Measurements from ENCODE around the gene PLPP6. TPM values are rescaled to one million over a fixed set of nuclear protein-coding genes. Genes with fewer than 3 reads are reported as not detected.

PLPP6 gene
- total RNA-seq, 2 donors from 2014 or later, result 3.8 to 5.9 TPM

DNA sequence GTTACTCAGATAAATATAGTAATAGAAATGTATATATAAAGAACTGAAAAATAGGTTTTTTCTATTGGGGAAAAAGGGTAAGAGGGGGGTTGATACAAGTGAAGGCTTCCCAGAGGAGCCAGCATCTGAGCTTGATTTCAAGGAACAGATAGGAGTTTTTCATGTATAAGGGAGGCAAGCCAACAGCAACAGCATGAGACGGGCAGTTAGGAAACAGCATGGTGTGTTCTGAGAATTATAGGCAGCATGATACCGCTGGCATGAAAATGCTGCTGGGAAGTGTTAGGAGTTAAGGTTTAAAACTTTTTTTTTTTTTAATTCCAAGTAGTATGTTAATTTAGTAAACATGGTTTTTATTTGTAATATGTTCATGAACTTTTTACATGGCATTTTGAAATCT lies 26.9 kb downstream of the PLPP6 start:
- ATAC-seq (no peak), DNase-seq (ENCODE audit: low spot score) (no peak)
- peaks cover 11% of the 10 kb centered on the region for H3K36me3 Mint-ChIP-seq
- no peak overlapping the region for H3K4me3 Mint-ChIP-seq
- no peaks in the 10 kb centered on the region for H3K9me3 Mint-ChIP-seq
- H3K27me3 Mint-ChIP-seq, result no peaks in the 10 kb centered on the region
- peaks cover 15 to 22% of the 10 kb centered on the region in 2 donors for H3K4me1 Mint-ChIP-seq (ENCODE audit: low read depth in 2 of 2)
- H3K27ac Mint-ChIP-seq, result no peak overlapping the region

GRCh38 chr9:4689687-4690104 lies 27.6 kb downstream of the PLPP6 start:
- peak overlapping the region in 1 of 2 donors; percentile 8 for H3K27ac Mint-ChIP-seq
- DNase-seq (ENCODE audit: low spot score) (no peak), ATAC-seq (peak in 1 of 2 donors; percentile 64)
- H3K27me3 Mint-ChIP-seq, result no peaks in the 10 kb centered on the region
- no peak overlapping the region for H3K4me3 Mint-ChIP-seq
- H3K9me3 Mint-ChIP-seq, result no peaks in the 10 kb centered on the region
- peaks cover 9% of the 10 kb centered on the region for H3K36me3 Mint-ChIP-seq
- peaks cover 15 to 18% of the 10 kb centered on the region in 2 donors for H3K4me1 Mint-ChIP-seq (ENCODE audit: low read depth in 2 of 2)

- no peak for DNase-seq (ENCODE audit: low spot score)
- H3K27me3 Mint-ChIP-seq, result no peaks in the 10 kb centered on the region
- peak overlapping the region in 1 of 2 donors; percentile 8 for H3K27ac Mint-ChIP-seq
- H3K4me1 Mint-ChIP-seq (ENCODE audit: low read depth in 2 of 2), result peaks cover 12 to 14% of the 10 kb centered on the region in 2 donors
- no peaks in the 10 kb centered on the region for H3K9me3 Mint-ChIP-seq
- no peak overlapping the region for H3K4me3 Mint-ChIP-seq
- ATAC-seq, result no peak
- H3K36me3 Mint-ChIP-seq, result peaks cover 6% of the 10 kb centered on the region
These were observed 28.1 kb downstream of the PLPP6 start for GRCh38 chr9:4690144-4690543.

DNA sequence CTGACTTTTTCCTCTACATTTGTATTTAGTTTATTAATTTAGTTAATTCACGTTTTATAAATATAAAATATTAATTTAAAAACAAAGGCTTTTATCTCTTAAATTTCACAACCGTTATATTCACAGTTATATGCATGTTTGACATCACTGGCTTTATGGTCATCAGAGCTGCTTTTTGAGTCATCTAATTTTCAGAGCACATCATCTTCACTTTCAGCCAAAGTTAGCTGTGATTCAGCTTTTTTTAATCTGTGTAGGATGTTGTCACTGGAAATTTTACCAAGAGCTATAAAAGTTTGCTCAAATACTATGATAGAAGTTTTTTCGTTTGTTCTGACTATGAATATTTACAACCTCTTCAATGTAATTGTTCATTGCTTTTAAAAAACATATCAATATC lies 29.7 kb downstream of the PLPP6 start:
- ATAC-seq (no peak), DNase-seq (ENCODE audit: low spot score) (no peak)
- H3K4me1 Mint-ChIP-seq (ENCODE audit: low read depth in 2 of 2), result peaks cover 7 to 16% of the 10 kb centered on the region in 2 donors
- H3K27me3 Mint-ChIP-seq, result no peaks in the 10 kb centered on the region
- H3K27ac Mint-ChIP-seq, result no peak overlapping the region
- H3K4me3 Mint-ChIP-seq, result no peak overlapping the region
- no peaks in the 10 kb centered on the region for H3K9me3 Mint-ChIP-seq
- H3K36me3 Mint-ChIP-seq, result peaks cover 2% of the 10 kb centered on the region

DNA sequence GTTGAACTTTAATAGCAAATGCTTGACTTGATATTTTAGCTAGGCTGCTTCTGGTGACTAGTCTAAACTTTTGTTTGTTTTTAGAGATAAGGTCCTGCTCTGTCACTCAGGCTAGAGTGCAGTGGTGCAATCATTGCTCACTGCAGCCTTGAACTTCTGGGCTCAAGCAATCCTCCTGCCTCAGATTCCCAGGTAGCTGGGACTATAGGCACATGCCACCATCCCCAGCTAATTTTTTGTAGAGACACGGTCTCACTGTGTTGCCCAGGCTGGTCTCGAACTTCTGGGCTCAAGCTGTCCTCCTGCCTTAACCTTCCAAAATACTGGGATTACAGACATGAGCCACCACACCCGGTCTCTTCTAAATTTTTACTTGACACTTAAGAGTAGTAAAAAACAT lies 38.0 kb downstream of the PLPP6 start:
- no peaks in the 10 kb centered on the region for H3K27me3 Mint-ChIP-seq
- H3K27ac Mint-ChIP-seq, result no peak overlapping the region
- DNase-seq (ENCODE audit: low spot score) (no peak), ATAC-seq (no peak)
- H3K36me3 Mint-ChIP-seq, result peaks cover 15% of the 10 kb centered on the region
- H3K4me1 Mint-ChIP-seq (ENCODE audit: low read depth in 2 of 2), result peaks cover 0 to 6% of the 10 kb centered on the region in 2 donors
- no peaks in the 10 kb centered on the region for H3K9me3 Mint-ChIP-seq
- no peak overlapping the region for H3K4me3 Mint-ChIP-seq

DNA sequence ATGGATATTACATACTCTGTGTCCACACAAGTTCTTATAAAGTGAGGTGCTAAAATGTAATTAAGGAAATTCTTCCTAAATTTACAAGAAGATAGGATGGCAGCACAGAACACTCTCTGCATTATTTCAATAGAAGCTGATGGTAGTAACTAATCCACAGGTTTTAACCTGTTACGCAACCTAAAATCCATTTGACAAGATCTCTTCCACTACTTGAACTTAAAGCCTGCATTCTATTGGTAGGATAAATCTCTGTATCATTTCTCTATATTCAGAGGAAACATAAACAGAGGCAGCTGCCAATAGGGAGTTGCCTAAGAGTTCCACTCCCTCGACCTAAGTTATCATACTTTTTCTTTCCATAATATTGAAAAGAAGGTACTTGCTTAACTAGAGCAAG lies 38.8 kb downstream of the PLPP6 start:
- ATAC-seq, result no peak
- H3K4me3 Mint-ChIP-seq, result no peak overlapping the region
- peaks cover 4 to 8% of the 10 kb centered on the region in 2 donors for H3K4me1 Mint-ChIP-seq (ENCODE audit: low read depth in 2 of 2)
- no peaks in the 10 kb centered on the region for H3K27me3 Mint-ChIP-seq
- H3K9me3 Mint-ChIP-seq, result no peaks in the 10 kb centered on the region
- peaks cover 18% of the 10 kb centered on the region for H3K36me3 Mint-ChIP-seq
- no peak overlapping the region for H3K27ac Mint-ChIP-seq
- no peak for DNase-seq (ENCODE audit: low spot score)

- H3K9me3 Mint-ChIP-seq, result no peaks in the 10 kb centered on the region
- peaks cover 6 to 7% of the 10 kb centered on the region in 2 donors for H3K4me1 Mint-ChIP-seq (ENCODE audit: low read depth in 2 of 2)
- DNase-seq (ENCODE audit: low spot score), result no peak
- ATAC-seq, result no peak
- H3K27me3 Mint-ChIP-seq, result no peaks in the 10 kb centered on the region
- H3K4me3 Mint-ChIP-seq, result no peak overlapping the region
- H3K36me3 Mint-ChIP-seq, result peaks cover 21% of the 10 kb centered on the region
- no peak overlapping the region for H3K27ac Mint-ChIP-seq
These were observed 39.4 kb downstream of the PLPP6 start for GRCh38 chr9:4701526-4701925.

GRCh38 chr9:4704129-4704528 lies 42.0 kb downstream of the PLPP6 start:
- H3K4me1 Mint-ChIP-seq (ENCODE audit: low read depth in 2 of 2), result peaks cover 7 to 11% of the 10 kb centered on the region in 2 donors
- no peaks in the 10 kb centered on the region for H3K9me3 Mint-ChIP-seq
- H3K4me3 Mint-ChIP-seq, result no peak overlapping the region
- no peaks in the 10 kb centered on the region for H3K27me3 Mint-ChIP-seq
- H3K27ac Mint-ChIP-seq, result peak overlapping the region in 1 of 2 donors; percentile 25
- DNase-seq (ENCODE audit: low spot score), result no peak
- ATAC-seq, result no peak
- H3K36me3 Mint-ChIP-seq, result peaks cover 17% of the 10 kb centered on the region

DNA sequence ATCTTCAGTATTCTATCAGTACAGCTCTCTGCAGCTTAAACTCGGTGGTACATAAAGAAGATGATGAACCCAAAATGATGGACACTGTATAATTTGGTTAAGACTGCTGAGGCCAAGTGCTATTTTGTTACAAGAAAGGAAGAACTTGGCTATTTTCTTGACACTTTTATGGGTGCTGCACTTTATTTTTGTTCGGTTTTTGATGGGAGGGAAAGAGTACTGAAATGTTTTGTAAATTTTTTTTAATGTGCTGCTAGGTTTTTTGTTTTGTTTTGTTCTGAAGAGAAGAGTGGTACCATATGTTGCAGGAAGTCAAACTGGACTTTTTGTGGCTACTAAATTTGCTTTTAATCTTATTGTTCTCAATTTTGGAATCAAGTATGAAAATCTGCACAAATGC lies 43.9 kb downstream of the PLPP6 start:
- H3K36me3 Mint-ChIP-seq, result peaks cover 17% of the 10 kb centered on the region
- no peak for ATAC-seq

GRCh38 chr9:4706971-4707622 lies 45.0 kb downstream of the PLPP6 start:
- peak overlapping the region; percentile 61 to 82 for H3K27ac Mint-ChIP-seq
- H3K4me3 Mint-ChIP-seq, result no peak overlapping the region
- no peak for DNase-seq (ENCODE audit: low spot score)
- H3K9me3 Mint-ChIP-seq, result no peaks in the 10 kb centered on the region
- no peak for ATAC-seq
- H3K27me3 Mint-ChIP-seq, result no peaks in the 10 kb centered on the region
- peaks cover 20% of the 10 kb centered on the region for H3K36me3 Mint-ChIP-seq
- H3K4me1 Mint-ChIP-seq (ENCODE audit: low read depth in 2 of 2), result peaks cover 7 to 11% of the 10 kb centered on the region in 2 donors

More for the DNA sequence above, 43.9 kb downstream of the PLPP6 start:
- H3K4me1 Mint-ChIP-seq (ENCODE audit: low read depth in 2 of 2), result peaks cover 7 to 11% of the 10 kb centered on the region in 2 donors
- H3K4me3 Mint-ChIP-seq, result no peak overlapping the region
- no peaks in the 10 kb centered on the region for H3K27me3 Mint-ChIP-seq
- H3K9me3 Mint-ChIP-seq, result no peaks in the 10 kb centered on the region
- DNase-seq (ENCODE audit: low spot score), result no peak
- peak overlapping the region; percentile 61 to 82 for H3K27ac Mint-ChIP-seq

GRCh38 chr9:4709380-4709779 lies 47.3 kb downstream of the PLPP6 start:
- ATAC-seq (no peak), DNase-seq (ENCODE audit: low spot score) (no peak)
- H3K27ac Mint-ChIP-seq, result peak overlapping the region; percentile 50 to 62
- no peaks in the 10 kb centered on the region for H3K9me3 Mint-ChIP-seq
- peaks cover 22% of the 10 kb centered on the region for H3K36me3 Mint-ChIP-seq
- no peak overlapping the region for H3K4me3 Mint-ChIP-seq
- H3K27me3 Mint-ChIP-seq, result no peaks in the 10 kb centered on the region
- peaks cover 7 to 13% of the 10 kb centered on the region in 2 donors for H3K4me1 Mint-ChIP-seq (ENCODE audit: low read depth in 2 of 2)

DNA sequence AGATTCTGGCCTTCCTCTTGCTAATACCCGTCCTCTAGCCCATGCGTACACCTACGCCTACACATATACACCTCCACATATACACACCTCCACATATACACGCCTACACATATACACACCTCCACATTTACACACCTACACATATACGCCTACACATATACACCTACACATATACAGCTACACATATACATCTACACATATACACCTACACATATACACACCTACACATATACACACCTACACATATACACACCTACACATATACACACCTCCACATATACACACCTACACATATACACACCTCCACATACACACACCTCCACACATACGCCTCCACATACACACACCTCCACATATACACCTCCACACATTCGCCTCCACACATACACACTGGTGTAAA lies 51.8 kb downstream of the PLPP6 start:
- H3K9me3 Mint-ChIP-seq, result no peaks in the 10 kb centered on the region
- no peak overlapping the region for H3K27ac Mint-ChIP-seq
- no peaks in the 10 kb centered on the region for H3K27me3 Mint-ChIP-seq
- H3K36me3 Mint-ChIP-seq, result peaks cover 26% of the 10 kb centered on the region
- no peak for DNase-seq (ENCODE audit: low spot score)
- H3K4me1 Mint-ChIP-seq (ENCODE audit: low read depth in 2 of 2), result peaks cover 0 to 5% of the 10 kb centered on the region in 2 donors
- ATAC-seq, result peak in 1 of 2 donors; percentile 66
- no peak overlapping the region for H3K4me3 Mint-ChIP-seq

DNA sequence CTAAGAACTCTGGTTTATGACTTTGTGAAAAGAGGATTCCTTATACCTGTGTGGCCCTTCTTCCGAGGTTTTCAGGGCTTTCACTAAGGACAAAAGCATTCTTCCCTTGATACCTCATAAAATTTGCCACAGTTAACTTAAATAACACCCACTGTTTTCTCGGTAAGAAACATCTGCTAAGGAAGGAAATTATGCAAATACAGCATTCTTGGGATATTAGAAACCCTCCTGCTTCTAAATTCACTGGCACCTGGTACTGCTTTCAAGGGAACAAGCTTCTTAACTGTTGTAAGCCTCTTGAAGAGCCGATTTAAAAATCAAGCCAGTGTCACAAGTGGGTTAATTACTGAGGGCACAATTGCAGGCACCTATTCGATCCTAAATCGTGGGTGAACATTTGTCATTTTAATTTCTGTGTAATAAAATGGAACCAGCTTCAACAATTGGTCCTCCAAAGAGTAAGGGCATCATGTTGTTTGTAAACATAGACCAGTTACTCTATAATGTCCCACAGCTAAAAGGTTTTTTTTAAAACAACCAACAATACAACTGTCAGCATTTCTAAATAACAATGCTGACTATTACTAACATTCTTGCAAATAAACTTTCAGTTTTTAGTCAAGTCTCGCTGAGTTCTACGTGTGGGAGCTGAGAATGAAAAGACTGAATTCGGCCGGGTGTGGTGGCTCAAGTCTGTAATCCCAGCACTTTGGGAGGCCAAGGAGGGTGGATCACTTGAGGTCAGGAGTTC lies 52.3 kb downstream of the PLPP6 start:
- no peak for DNase-seq (ENCODE audit: low spot score)
- Mint-ChIP-seq H3K9me3 (no peaks in the 10 kb centered on the region), H3K27ac (no peak overlapping the region), H3K4me3 (no peak overlapping the region), H3K27me3 (no peaks in the 10 kb centered on the region), H3K36me3 (peaks cover 30% of the 10 kb centered on the region), H3K4me1 (ENCODE audit: low read depth in 2 of 2) (peaks cover 0 to 5% of the 10 kb centered on the region in 2 donors)
- no peak for ATAC-seq
